HG03460 (cell line): Measurements from ENCODE around the gene RNF207.

Source experiments
- ATAC-seq: cut with Tn5 transposase; IDR thresholded peaks from one replicate; pipeline ENCODE4 v1.9.1; 2021; ENCODE audit not compliant: unreplicated experiment

Gene RNF207

DNA sequence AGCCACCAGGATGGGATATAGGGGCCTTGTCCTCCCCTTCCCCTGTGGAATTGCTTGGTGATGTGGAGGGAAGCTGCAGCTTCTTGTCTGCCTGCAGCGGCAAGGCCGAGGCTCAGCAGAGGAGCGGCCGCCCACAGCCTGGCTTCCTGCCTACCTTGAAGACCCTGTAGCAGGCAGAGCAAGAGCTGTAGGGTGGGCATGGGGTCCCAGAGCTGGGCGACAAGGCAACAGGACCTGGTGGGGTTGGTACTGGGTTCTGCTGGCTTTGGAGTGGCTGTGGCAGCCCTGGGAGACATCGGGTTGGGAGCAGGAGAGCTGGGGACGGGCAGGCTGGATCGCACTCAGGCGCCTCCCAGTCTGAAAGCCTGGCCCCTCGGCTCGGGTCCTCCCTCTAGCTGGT is 60.7 kb downstream of the RNF207 start:
- ATAC-seq: no peak

DNA sequence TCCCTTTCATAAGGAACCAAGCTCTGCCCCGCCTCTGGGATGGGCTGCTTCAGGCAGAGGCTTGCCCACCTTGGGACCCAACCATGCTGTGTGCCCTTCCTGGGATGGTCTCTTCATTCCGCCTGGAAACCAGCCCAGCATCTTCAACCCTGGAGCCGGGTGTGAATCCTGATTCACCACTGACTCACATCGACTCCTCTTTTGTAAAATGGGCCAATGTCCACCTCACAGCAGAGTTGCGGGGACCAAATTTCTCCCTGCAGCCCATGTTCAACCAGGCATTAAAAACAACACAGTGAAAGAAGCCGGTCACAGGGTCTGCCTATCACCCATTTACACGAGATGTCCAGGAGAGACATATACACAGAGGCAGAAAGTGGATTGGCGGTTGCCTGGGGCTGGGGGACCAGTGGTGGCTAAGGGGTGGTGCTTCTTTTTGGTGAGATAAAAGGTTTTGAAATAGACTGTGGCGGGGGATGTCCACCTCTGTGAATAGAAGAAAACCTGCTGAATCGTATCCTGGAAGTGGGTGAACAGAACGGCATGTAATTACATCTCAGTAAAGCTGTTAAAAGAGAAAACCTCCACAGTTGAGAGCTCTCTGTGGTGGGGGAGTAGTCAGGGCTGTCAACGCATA is 61.9 kb downstream of the RNF207 start:
- ATAC-seq: no peak

DNA sequence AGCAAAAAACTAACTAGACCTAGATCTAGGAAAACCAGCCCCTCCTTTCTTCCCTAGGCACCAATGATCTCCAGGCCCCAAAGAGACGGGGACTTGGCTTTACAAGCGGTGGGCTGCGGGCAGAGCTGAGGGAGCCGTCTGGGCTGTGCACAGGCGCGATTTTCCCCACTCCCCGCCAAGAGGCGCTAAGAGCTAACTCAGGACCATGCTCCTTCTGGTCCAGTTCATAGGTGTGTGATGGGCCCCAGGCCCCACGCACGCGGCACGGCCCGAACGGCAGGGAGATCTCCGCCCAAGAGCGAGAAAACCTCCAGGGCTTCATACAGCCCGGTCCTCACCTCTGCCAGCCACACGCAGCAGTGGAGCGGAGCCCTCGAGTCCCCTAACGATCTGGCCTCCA is 62.5 kb downstream of the RNF207 start:
- no peak for ATAC-seq

DNA sequence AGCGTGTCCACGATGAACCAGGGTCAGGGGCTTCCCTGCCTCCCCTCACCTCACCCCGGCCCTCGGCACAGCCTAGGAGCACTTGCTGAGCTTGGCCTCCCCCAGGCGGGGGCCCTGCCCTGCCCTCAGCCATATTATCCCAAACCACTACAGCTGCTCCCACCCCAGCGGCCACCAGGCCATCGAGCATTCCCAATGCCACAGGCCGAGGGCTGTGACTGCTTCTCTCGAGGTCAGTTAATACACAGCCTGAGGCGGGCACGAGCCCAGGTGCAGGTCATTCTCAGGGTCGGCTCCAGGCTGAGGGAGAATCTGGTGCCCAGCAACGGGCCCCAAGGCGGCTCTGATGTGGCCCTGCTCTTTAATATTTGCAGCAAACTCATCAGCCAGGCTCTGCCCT is 63.4 kb downstream of the RNF207 start:
- ATAC-seq: no peak

DNA sequence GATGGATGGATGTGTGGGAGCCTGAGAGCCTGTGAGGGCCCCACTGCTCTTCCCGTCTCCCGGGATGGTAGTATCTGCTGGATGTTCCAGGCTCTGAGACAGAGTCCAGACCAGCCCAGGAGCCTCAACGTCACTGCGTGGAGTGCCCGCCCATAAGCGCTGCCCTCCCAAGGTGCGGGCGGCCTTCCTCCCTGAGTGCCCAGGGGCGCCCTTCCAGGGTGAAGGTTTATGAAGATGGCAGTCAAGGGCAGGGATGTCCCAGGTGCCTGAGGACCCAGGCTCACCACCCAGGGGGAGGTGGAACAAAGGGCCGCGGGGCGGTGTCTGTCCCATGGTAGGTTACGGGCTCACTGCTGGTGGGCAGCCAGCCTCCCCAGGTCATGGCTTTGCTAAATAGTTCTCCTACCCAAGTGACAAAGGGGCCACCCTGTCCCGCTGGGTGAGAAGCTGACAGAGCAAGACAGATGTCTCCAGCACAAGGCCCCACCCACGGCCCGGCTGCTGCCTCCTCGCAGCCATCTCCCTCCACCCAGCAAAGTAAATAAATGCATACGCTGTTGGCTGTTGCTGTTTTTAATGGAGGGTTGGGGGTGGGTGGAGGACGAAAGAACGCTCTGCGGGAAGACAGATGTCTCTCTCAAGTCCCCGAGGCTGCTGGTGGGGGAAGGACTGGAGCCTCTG is 63.9 kb downstream of the RNF207 start:
- ATAC-seq: no peak

DNA sequence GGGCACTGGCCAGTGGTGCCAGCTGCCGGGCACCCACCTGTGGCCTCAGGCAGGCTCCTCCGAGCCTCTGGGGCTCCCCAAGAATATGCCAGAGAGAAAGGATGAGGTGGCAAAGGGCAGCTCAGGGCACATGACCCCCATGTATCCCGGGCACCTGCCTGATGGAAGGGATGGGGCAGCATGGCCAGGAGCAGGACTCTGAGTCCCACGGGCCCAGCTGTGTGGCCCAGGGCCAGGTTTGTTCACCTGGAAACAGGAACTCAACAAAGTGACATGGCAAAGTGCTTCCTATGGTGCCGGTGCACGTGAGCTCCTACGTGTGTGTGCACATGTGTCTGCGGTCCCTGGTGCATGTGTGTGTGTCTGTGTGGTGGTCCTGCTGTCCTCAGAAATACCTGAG is 64.5 kb downstream of the RNF207 start:
- no peak for ATAC-seq
